H9 (cell line): ENCODE results near the gene RBM7. TPM values are rescaled to one million over a fixed set of nuclear protein-coding genes. Genes with fewer than 3 reads are reported as not detected.
A peak's percentile ranks its signal among the peaks of the same experiment; 100 is the strongest.

Source experiments
- DNase-seq: peaks from one replicate; pipeline ENCODE4 v3.0.0-alpha.2; 2017
- H2AFZ ChIP-seq: one replicate; pipeline ENCODE4 v1.6.1; 2013; ENCODE audit warnings: mild to moderate bottlenecking, low read length, control low read depth, moderate library complexity
- H2AK5ac ChIP-seq: 2 replicates; pipeline ENCODE4 v1.6.1; 2013; ENCODE audit warnings: low read length, control low read depth, mixed read lengths; ENCODE audit not compliant: insufficient read length
- H2BK120ac ChIP-seq: one replicate; pipeline ENCODE4 v1.6.1; 2013; ENCODE audit warnings: low read depth, mild to moderate bottlenecking, low read length, control low read depth, inconsistent platforms; ENCODE audit not compliant: poor library complexity, severe bottlenecking
- H2BK12ac ChIP-seq: 2 replicates; pipeline ENCODE4 v1.6.1; 2013; ENCODE audit warnings: low read length, control low read depth, mixed read lengths, low read depth; ENCODE audit not compliant: insufficient read length
- H2BK15ac ChIP-seq: 2 replicates; pipeline ENCODE4 v1.6.1; 2013; ENCODE audit warnings: low read depth, low read length, control low read depth
- H2BK20ac ChIP-seq: one replicate; pipeline ENCODE4 v1.6.1; 2013; ENCODE audit warnings: low read depth, mild to moderate bottlenecking, low read length, control low read depth, inconsistent platforms; ENCODE audit not compliant: poor library complexity, severe bottlenecking
- H2BK5ac ChIP-seq: 2 replicates; pipeline ENCODE4 v1.6.1; 2013; ENCODE audit warnings: low read length, control low read depth, mixed read lengths; ENCODE audit not compliant: insufficient read length
- H3K14ac ChIP-seq: 2 replicates; pipeline ENCODE4 v1.6.1; 2013; ENCODE audit warnings: low read length, control low read depth; ENCODE audit not compliant: insufficient read depth
- H3K18ac ChIP-seq: 2 replicates; pipeline ENCODE4 v1.6.1; 2013; ENCODE audit warnings: low read depth, mild to moderate bottlenecking, mixed read lengths, low read length, control low read depth; ENCODE audit not compliant: insufficient read length
- H3K23ac ChIP-seq: 2 replicates; pipeline ENCODE4 v1.6.1; 2013; ENCODE audit warnings: low read length, control low read depth, mixed read lengths, low read depth; ENCODE audit not compliant: insufficient read length
- H3K23me2 ChIP-seq: 2 replicates; pipeline ENCODE4 v1.6.1; 2013; ENCODE audit warnings: low read depth, mild to moderate bottlenecking, mixed read lengths, low read length, control low read depth; ENCODE audit not compliant: insufficient read length, poor library complexity, severe bottlenecking
- H3K27ac ChIP-seq: 2 replicates; pipeline ENCODE4 v1.5.1; 2013; ENCODE audit warnings: low read length, control low read depth, mixed read lengths, low read depth; ENCODE audit not compliant: insufficient read length
- H3K27me3 ChIP-seq: 2 replicates; pipeline ENCODE4 v1.6.1; 2013; ENCODE audit warnings: low read length, control low read depth, inconsistent platforms; ENCODE audit not compliant: insufficient read depth
- H3K4ac ChIP-seq: 2 replicates; pipeline ENCODE4 v1.6.1; 2013; ENCODE audit warnings: low read depth, mild to moderate bottlenecking, control low read depth, inconsistent platforms, low read length, moderate library complexity
- H3K4me1 ChIP-seq: 2 replicates; pipeline ENCODE4 v1.6.1; 2013; ENCODE audit warnings: low read length, control low read depth, inconsistent platforms; ENCODE audit not compliant: insufficient read depth
- H3K4me2 ChIP-seq: 2 replicates; pipeline ENCODE4 v1.6.1; 2013; ENCODE audit warnings: low read length, control low read depth, mixed read lengths; ENCODE audit not compliant: insufficient read length, insufficient read depth
- H3K56ac ChIP-seq: 2 replicates; pipeline ENCODE4 v1.6.1; 2013; ENCODE audit warnings: low read depth, mild to moderate bottlenecking, mixed read lengths, low read length, control low read depth; ENCODE audit not compliant: insufficient read length
- H3K79me1 ChIP-seq: 2 replicates; pipeline ENCODE4 v1.6.1; 2013; ENCODE audit warnings: low read depth, mild to moderate bottlenecking, moderate library complexity, low read length, control low read depth, inconsistent platforms; ENCODE audit not compliant: insufficient read depth, poor library complexity, severe bottlenecking
- H3K79me2 ChIP-seq: 2 replicates; pipeline ENCODE4 v1.6.1; 2013; ENCODE audit warnings: low read length, control low read depth, inconsistent platforms; ENCODE audit not compliant: insufficient read depth
- H3K9ac ChIP-seq: 2 replicates; pipeline ENCODE4 v1.6.1; 2013; ENCODE audit warnings: low read length, control low read depth, mixed read lengths; ENCODE audit not compliant: insufficient read length; ENCODE audit errors: extremely low read depth
- H3K9me3 ChIP-seq: one replicate; pipeline ENCODE4 v1.6.1; 2013; ENCODE audit warnings: low read depth, low read length, inconsistent platforms; ENCODE audit not compliant: control insufficient read depth
- H3T11ph ChIP-seq: one replicate; pipeline ENCODE4 v1.6.1; 2013; ENCODE audit warnings: mild to moderate bottlenecking, low read length, control low read depth, inconsistent platforms
- H4K20me1 ChIP-seq: one replicate; pipeline ENCODE4 v1.6.1; 2013; ENCODE audit not compliant: control insufficient read depth, insufficient read length, insufficient read depth
- H4K5ac ChIP-seq: 2 replicates; pipeline ENCODE4 v1.6.1; 2013; ENCODE audit warnings: low read depth, mild to moderate bottlenecking, mixed read lengths, low read length, control low read depth; ENCODE audit not compliant: insufficient read length
- H4K8ac ChIP-seq: replicated peaks from 2 replicates; pipeline ENCODE4 v1.6.1; 2013; ENCODE audit warnings: low read length, control low read depth, mixed read lengths, low read depth; ENCODE audit not compliant: insufficient read length
- H4K91ac ChIP-seq: 2 replicates; pipeline ENCODE4 v1.6.1; 2013; ENCODE audit warnings: low read depth, mild to moderate bottlenecking, moderate library complexity, mixed read lengths, low read length, control low read depth; ENCODE audit not compliant: insufficient read length
- H3K27ac Mint-ChIP-seq, 3 experiments: 2 replicates in 2 of 3; 3 replicates in 1 of 3; pipeline ENCODE4 v1.8.0; 2020 to 2021; ENCODE audit warnings: mixed read lengths in 3 of 3, mild to moderate bottlenecking in 1 of 3, moderate library complexity in 1 of 3
- H3K27me3 Mint-ChIP-seq: 2 replicates; pipeline ENCODE4 v1.8.0; 2021; ENCODE audit warnings: low read depth, mild to moderate bottlenecking, moderate library complexity, mixed read lengths
- H3K36me3 Mint-ChIP-seq, 3 experiments: 2 replicates in 2 of 3; 3 replicates in 1 of 3; pipeline ENCODE4 v1.8.0; 2020 to 2021; ENCODE audit warnings: low read depth in 3 of 3, mixed read lengths in 3 of 3; ENCODE audit not compliant: insufficient read depth in 1 of 3
- H3K4me1 Mint-ChIP-seq, 2 experiments: 2 replicates each; pipeline ENCODE4 v1.8.0; 2020; ENCODE audit warnings: mixed read lengths in 2 of 2
- H3K4me3 Mint-ChIP-seq, 2 experiments: 2 replicates in 1 of 2; 3 replicates in 1 of 2; pipeline ENCODE4 v1.8.0; 2020 to 2021; ENCODE audit warnings: mild to moderate bottlenecking in 2 of 2, mixed read lengths in 2 of 2, moderate library complexity in 1 of 2
- H3K9me3 Mint-ChIP-seq, 2 experiments: 2 replicates in 1 of 2; 3 replicates in 1 of 2; pipeline ENCODE4 v1.8.0; 2020; ENCODE audit warnings: mild to moderate bottlenecking in 2 of 2, mixed read lengths in 2 of 2, moderate library complexity in 1 of 2
- WGBS: extraction: QIAGEN DNeasy Blood & Tissue Kit; methylation state at CpG from one replicate; pipeline ENCODE4 v1.1.7; 2013; ENCODE audit warnings: missing lambda C conversion rate, low lambda C conversion rate, mixed read lengths; ENCODE audit not compliant: insufficient read length; ENCODE audit errors: extremely low coverage; 5-methylcytosine and 5-hydroxymethylcytosine counted together
- total RNA-seq: library from RNA; stranded (reverse); gene quantifications from 2 replicates; pipeline ENCODE4 v1.2.1, GENCODE V29; 2021
- TF ChIP-seq, protein P1 (sequence below): fragments of 200-600 bp; sonication (generic); conservative IDR thresholded peaks from 3 replicates; pipeline ENCODE4 v1.8.0; 2021; ENCODE audit warnings: antibody characterized with exemption, mild to moderate bottlenecking

The RBM7 gene
- total RNA-seq, 1 experiment from 2014 or later, result 56.4 TPM

DNA sequence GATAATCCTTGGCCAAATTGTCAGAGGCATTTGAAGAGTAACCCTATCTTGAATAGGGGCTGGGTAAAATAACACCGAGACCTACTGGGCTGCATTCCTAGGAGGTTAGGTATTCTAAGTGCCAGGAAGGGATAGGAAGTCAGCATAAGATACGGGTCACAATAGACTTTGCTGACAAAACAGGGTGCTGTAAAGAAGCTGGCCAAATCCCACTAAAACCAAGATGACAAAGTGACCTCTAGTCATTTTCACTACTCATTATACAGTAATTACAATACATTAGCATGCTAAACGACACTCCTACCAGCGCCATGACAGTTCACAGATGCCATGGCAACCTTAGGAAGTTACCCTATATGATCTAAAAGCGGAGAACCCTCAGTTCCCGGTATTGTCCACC, 37.8 kb downstream of the RBM7 start:
- Histone ChIP-seq H4K5ac (no peak overlapping the region), H3K79me2 (peaks cover 21% of the 10 kb centered on the region; the same call in 1 of the 2 replicates), H3K9ac (no peak overlapping the region), H2AK5ac (no peak overlapping the region), H2BK5ac (no peak overlapping the region), H3K79me1 (no peaks in the 10 kb centered on the region), H3K4me2 (peak overlapping the region; percentile 23), H2AFZ (no peak overlapping the region), H3K23ac (no peak overlapping the region), H3K27ac (peak overlapping the region; percentile 63), H3K27me3 (no peaks in the 10 kb centered on the region), H3K56ac (no peak overlapping the region), H3T11ph (no peak overlapping the region), H2BK12ac (no peak overlapping the region), H2BK15ac (no peak overlapping the region), H4K8ac (no peak overlapping the region), H3K14ac (no peak overlapping the region), H3K4me1 (peaks cover 4% of the 10 kb centered on the region; the same call in 1 of the 2 replicates), H2BK120ac (no peak overlapping the region), H4K20me1 (no peaks in the 10 kb centered on the region), H3K18ac (no peak overlapping the region), H2BK20ac (no peak overlapping the region), H3K9me3 (no peaks in the 10 kb centered on the region), H3K23me2 (peaks cover 3% of the 10 kb centered on the region), H4K91ac (no peak overlapping the region), H3K4ac (no peak overlapping the region)
- TF ChIP-seq, protein P1, sequence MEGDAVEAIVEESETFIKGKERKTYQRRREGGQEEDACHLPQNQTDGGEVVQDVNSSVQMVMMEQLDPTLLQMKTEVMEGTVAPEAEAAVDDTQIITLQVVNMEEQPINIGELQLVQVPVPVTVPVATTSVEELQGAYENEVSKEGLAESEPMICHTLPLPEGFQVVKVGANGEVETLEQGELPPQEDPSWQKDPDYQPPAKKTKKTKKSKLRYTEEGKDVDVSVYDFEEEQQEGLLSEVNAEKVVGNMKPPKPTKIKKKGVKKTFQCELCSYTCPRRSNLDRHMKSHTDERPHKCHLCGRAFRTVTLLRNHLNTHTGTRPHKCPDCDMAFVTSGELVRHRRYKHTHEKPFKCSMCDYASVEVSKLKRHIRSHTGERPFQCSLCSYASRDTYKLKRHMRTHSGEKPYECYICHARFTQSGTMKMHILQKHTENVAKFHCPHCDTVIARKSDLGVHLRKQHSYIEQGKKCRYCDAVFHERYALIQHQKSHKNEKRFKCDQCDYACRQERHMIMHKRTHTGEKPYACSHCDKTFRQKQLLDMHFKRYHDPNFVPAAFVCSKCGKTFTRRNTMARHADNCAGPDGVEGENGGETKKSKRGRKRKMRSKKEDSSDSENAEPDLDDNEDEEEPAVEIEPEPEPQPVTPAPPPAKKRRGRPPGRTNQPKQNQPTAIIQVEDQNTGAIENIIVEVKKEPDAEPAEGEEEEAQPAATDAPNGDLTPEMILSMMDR, result no peak
- peak overlapping the region; percentile 98 to 99; a peak in 3 of 5 replicates for H3K4me3 Mint-ChIP-seq
- H3K27ac Mint-ChIP-seq, result peak overlapping the region in 2 of 3 experiments; percentile 17 to 94; a peak in 3 of 7 replicates
- H3K9me3 Mint-ChIP-seq, result no peaks in the 10 kb centered on the region
- peaks cover 34 to 37% of the 10 kb centered on the region in 2 experiments for H3K4me1 Mint-ChIP-seq
- H3K36me3 Mint-ChIP-seq, result peaks cover 4 to 22% (median 12%) of the 10 kb centered on the region in 3 experiments; a peak in 6 of 7 replicates
- H3K27me3 Mint-ChIP-seq, result no peaks in the 10 kb centered on the region
- peak; percentile 39 for DNase-seq
- no CpG with 5 or more reads among the region's 6 CpGs for WGBS
